ENCODE results near the gene ENG. TPM values are rescaled to one million over a fixed set of nuclear protein-coding genes. Genes with fewer than 3 reads are reported as not detected.

ENG gene
- total RNA-seq, 1 donor from 2014 or later: 2.4 TPM

DNA sequence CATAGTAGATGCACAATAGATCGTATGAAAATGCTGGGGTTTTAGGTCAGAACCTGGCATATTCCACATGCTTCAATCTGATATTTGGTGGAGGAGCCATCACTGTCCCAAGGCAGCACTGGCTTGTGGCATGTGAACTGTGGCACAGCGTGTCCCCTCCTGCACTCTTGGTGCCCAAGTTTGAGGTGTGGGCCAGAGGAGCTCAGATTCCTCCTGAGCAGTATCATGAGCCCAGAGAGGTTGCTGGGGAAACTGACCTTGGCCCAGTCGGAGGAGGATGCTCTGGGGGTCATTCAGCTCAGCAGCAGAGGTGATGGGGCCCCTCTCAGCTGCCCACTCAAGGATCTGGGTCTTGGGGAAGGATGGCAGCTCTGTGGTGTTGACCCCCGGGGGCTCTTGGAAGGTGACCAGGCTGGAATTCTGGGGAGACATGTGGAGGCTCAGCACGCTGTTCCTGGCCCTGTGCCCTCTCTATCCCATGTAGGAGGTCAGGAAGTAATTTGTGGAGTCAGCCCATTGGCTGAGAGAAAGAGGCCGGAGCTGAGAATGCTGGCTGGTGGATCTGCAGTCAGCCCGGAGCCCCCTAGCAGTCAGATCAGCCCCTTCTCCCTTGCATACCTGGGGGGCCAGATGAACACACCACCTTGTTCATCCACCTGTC lies 28.1 kb downstream of the ENG start:
- Histone ChIP-seq H3K4me3 (ENCODE audit: low read depth, low read length) (no peak overlapping the region), H3K27me3 (ENCODE audit: control insufficient read depth, insufficient read depth, low read length) (peaks cover 2% of the 10 kb centered on the region), H3K36me3 (ENCODE audit: control insufficient read depth, insufficient read depth, low read length) (no peaks in the 10 kb centered on the region)
- no peak for DNase-seq (ENCODE audit: low read depth)
- FAIRE-seq: no peak
- TF ChIP-seq CTCF (IDR thresholded peaks at IDR 0.05; ENCODE audit: insufficient read depth, low read length, severe bottlenecking): no peak

- no peaks in the 10 kb centered on the region for H3K36me3 ChIP-seq (ENCODE audit: control insufficient read depth, insufficient read depth, low read length)
- TF ChIP-seq CTCF (IDR thresholded peaks at IDR 0.05; ENCODE audit: insufficient read depth, low read length, severe bottlenecking): peak; percentile 59
- no peak for DNase-seq (ENCODE audit: low read depth)
- H3K27me3 ChIP-seq (ENCODE audit: control insufficient read depth, insufficient read depth, low read length): peaks cover 2% of the 10 kb centered on the region
- H3K4me3 ChIP-seq (ENCODE audit: low read depth, low read length): no peak overlapping the region
- FAIRE-seq: no peak
These were observed 29.0 kb downstream of the ENG start for GRCh38 chr9:127825319-127826051.

- no peak for DNase-seq (ENCODE audit: low read depth)
- peaks cover 2% of the 10 kb centered on the region for H3K27me3 ChIP-seq (ENCODE audit: control insufficient read depth, insufficient read depth, low read length)
- FAIRE-seq: no peak
- no peak overlapping the region for H3K4me3 ChIP-seq (ENCODE audit: low read depth, low read length)
- TF ChIP-seq CTCF (IDR thresholded peaks at IDR 0.05; ENCODE audit: insufficient read depth, low read length, severe bottlenecking): no peak
- H3K36me3 ChIP-seq (ENCODE audit: control insufficient read depth, insufficient read depth, low read length): no peaks in the 10 kb centered on the region
These were observed 32.4 kb downstream of the ENG start for GRCh38 chr9:127822108-127822507.

GRCh38 chr9:127818574-127818973 lies 35.9 kb downstream of the ENG start:
- DNase-seq (ENCODE audit: low read depth) (no peak), FAIRE-seq (no peak)
- no peaks in the 10 kb centered on the region for H3K27me3 ChIP-seq (ENCODE audit: control insufficient read depth, insufficient read depth, low read length)
- no peak for TF ChIP-seq CTCF (IDR thresholded peaks at IDR 0.05; ENCODE audit: insufficient read depth, low read length, severe bottlenecking)
- peaks cover 3% of the 10 kb centered on the region for H3K36me3 ChIP-seq (ENCODE audit: control insufficient read depth, insufficient read depth, low read length)
- H3K4me3 ChIP-seq (ENCODE audit: low read depth, low read length): no peak overlapping the region

GRCh38 chr9:127817881-127818434 lies 36.5 kb downstream of the ENG start:
- Histone ChIP-seq H3K27me3 (ENCODE audit: control insufficient read depth, insufficient read depth, low read length) (no peaks in the 10 kb centered on the region), H3K4me3 (ENCODE audit: low read depth, low read length) (no peak overlapping the region), H3K36me3 (ENCODE audit: control insufficient read depth, insufficient read depth, low read length) (peaks cover 9% of the 10 kb centered on the region)
- no peak for DNase-seq (ENCODE audit: low read depth)
- TF ChIP-seq CTCF (IDR thresholded peaks at IDR 0.05; ENCODE audit: insufficient read depth, low read length, severe bottlenecking): no peak
- FAIRE-seq: no peak

Measured in bronchial epithelial cell (primary cell).